H1 (cell line): ENCODE results near the gene C2orf42. TPM values are rescaled to one million over a fixed set of nuclear protein-coding genes. Genes with fewer than 3 reads are reported as not detected.

Experiments used
- CTCF ChIA-PET: fragments of 300-600 bp; sonication (Branson Sonifier 250); formaldehyde crosslinking; loops from one replicate; lab custom pipeline; 2021; ENCODE audit not compliant: partially characterized antibody; lab: Charles Lee
- POLR2A ChIA-PET: fragments of 300-600 bp; sonication (Branson Sonifier 250); formaldehyde crosslinking; loops from one replicate; lab custom pipeline; 2021; ENCODE audit warnings: inconsistent platforms; ENCODE audit not compliant: partially characterized antibody; lab: Charles Lee
- DNase-seq, 2 experiments: peaks; one replicate each; pipeline versions ENCODE4 v3.0.0 to v3.0.0-alpha.2; 2010 to 2022; ENCODE audit warnings: low spot score in 2 of 2, low read depth in 1 of 2, mixed read lengths in 1 of 2
- FAIRE-seq: peaks from 2 replicates; lab custom pipeline; 2011; peaks lifted over from hg19 to GRCh38; lab: Jason Lieb, UNC
- H2AFZ ChIP-seq: 2 replicates; pipeline ENCODE4 v1.8.1; 2012; ENCODE audit warnings: low read length, inconsistent platforms
- H2AK5ac ChIP-seq: 2 replicates; pipeline ENCODE4 v1.6.1; 2013; ENCODE audit warnings: low read depth, low read length
- H2BK120ac ChIP-seq: replicated peaks from 2 replicates; pipeline ENCODE3; 2013; ENCODE audit warnings: low read depth, low read length, inconsistent platforms
- H2BK12ac ChIP-seq: 2 replicates; pipeline ENCODE4 v1.6.1; 2013; ENCODE audit warnings: low read depth, low read length
- H2BK15ac ChIP-seq: 2 replicates; pipeline ENCODE4 v1.6.1; 2013; ENCODE audit warnings: low read length
- H2BK20ac ChIP-seq: 2 replicates; pipeline ENCODE4 v1.6.1; 2013; ENCODE audit warnings: low read length
- H2BK5ac ChIP-seq: 2 replicates; pipeline ENCODE4 v1.6.1; 2013; ENCODE audit warnings: low read depth, low read length
- H3K14ac ChIP-seq: 2 replicates; pipeline ENCODE4 v1.6.1; 2013; ENCODE audit warnings: inconsistent platforms; ENCODE audit not compliant: insufficient read length
- H3K18ac ChIP-seq: 2 replicates; pipeline ENCODE4 v1.6.1; 2013; ENCODE audit warnings: low read length; ENCODE audit errors: extremely low read depth
- H3K23ac ChIP-seq: 2 replicates; pipeline ENCODE4 v1.6.1; 2013; ENCODE audit warnings: inconsistent platforms; ENCODE audit not compliant: insufficient read length
- H3K23me2 ChIP-seq: 2 replicates; pipeline ENCODE4 v1.6.1; 2013; ENCODE audit warnings: low read depth, low read length
- H3K27ac ChIP-seq: 2 replicates; pipeline ENCODE4 v1.6.1; 2011; ENCODE audit warnings: low read depth, low read length, inconsistent platforms
- H3K27me3 ChIP-seq, 4 experiments: replicated peaks in 1 of 4; 1 replicate in 1 of 4; 2 replicates in 3 of 4; pipeline versions ENCODE4 v1.6.1 to v1.8.1; 2011 to 2013; ENCODE audit warnings: low read length in 3 of 4, mild to moderate bottlenecking in 3 of 4, inconsistent platforms in 2 of 4, mixed read lengths in 2 of 4, moderate library complexity in 1 of 4; ENCODE audit not compliant: control insufficient read depth in 3 of 4, insufficient read depth in 3 of 4; ENCODE audit errors: extremely low read depth in 1 of 4
- H3K36me3 ChIP-seq, 4 experiments: 2 replicates each; pipeline versions ENCODE4 v1.6.1 to v1.8.1; 2011 to 2013; ENCODE audit warnings: mild to moderate bottlenecking in 4 of 4, low read length in 3 of 4, moderate library complexity in 2 of 4, control low read depth in 1 of 4, inconsistent platforms in 1 of 4; ENCODE audit not compliant: insufficient read depth in 4 of 4, control insufficient read depth in 2 of 4
- H3K4ac ChIP-seq: replicated peaks from 2 replicates; pipeline ENCODE3; 2013; ENCODE audit warnings: low read length, low read depth, mixed read lengths, inconsistent platforms; ENCODE audit not compliant: insufficient read length
- H3K4me1 ChIP-seq, 4 experiments: replicated peaks in 1 of 4; 1 replicate in 1 of 4; 2 replicates in 3 of 4; pipeline versions ENCODE4 v1.6.1 to v1.8.1; 2011 to 2013; ENCODE audit warnings: low read length in 3 of 4, inconsistent platforms in 2 of 4, mixed read lengths in 1 of 4; ENCODE audit not compliant: insufficient read depth in 4 of 4, control insufficient read depth in 3 of 4
- H3K4me2 ChIP-seq, 2 experiments: 2 replicates each; pipeline versions ENCODE4 v1.6.1 to v1.8.1; 2011 to 2013; ENCODE audit warnings: low read depth in 2 of 2, low read length in 2 of 2, control low read depth in 1 of 2, inconsistent platforms in 1 of 2, mild to moderate bottlenecking in 1 of 2; ENCODE audit not compliant: insufficient read depth in 1 of 2
- H3K4me3 ChIP-seq, 4 experiments: fragments of 200-600, 300-600 bp in 1 of 4; sonication (generic), shearing (Covaris generic), sonication (Bioruptor Twin) in 1 of 4; 2 replicates each; pipeline versions ENCODE4 v1.5.1 to v1.8.1; 2011 to 2016; ENCODE audit warnings: low read length in 4 of 4, low read depth in 3 of 4, control low read depth in 2 of 4, inconsistent platforms in 2 of 4, mild to moderate bottlenecking in 2 of 4, mixed read lengths in 1 of 4, moderate library complexity in 1 of 4; ENCODE audit not compliant: insufficient read depth in 2 of 4; ENCODE audit errors: extremely low read depth in 1 of 4
- H3K56ac ChIP-seq: replicated peaks from 2 replicates; pipeline ENCODE3; 2013; ENCODE audit warnings: low read depth, mild to moderate bottlenecking, mixed read lengths, low read length, inconsistent platforms; ENCODE audit not compliant: insufficient read length
- H3K79me1 ChIP-seq: 2 replicates; pipeline ENCODE4 v1.6.1; 2013; ENCODE audit warnings: low read depth, low read length, control low read depth
- H3K79me2 ChIP-seq, 2 experiments: 2 replicates each; pipeline versions ENCODE4 v1.6.1 to v1.8.1; 2012 to 2013; ENCODE audit warnings: low read length in 2 of 2, mild to moderate bottlenecking in 2 of 2, inconsistent platforms in 1 of 2; ENCODE audit not compliant: insufficient read depth in 2 of 2, control insufficient read depth in 1 of 2
- H3K9ac ChIP-seq, 4 experiments: replicated peaks in 1 of 4; 1 replicate in 1 of 4; 2 replicates in 3 of 4; pipeline versions ENCODE4 v1.6.1 to v1.8.1; 2011 to 2013; ENCODE audit warnings: low read depth in 3 of 4, low read length in 3 of 4, control low read depth in 2 of 4, mild to moderate bottlenecking in 2 of 4, moderate library complexity in 2 of 4, inconsistent platforms in 1 of 4; ENCODE audit errors: extremely low read depth in 1 of 4
- H3K9me3 ChIP-seq, 2 experiments: 2 replicates each; pipeline versions ENCODE4 v1.6.1 to v1.8.1; 2012 to 2013; ENCODE audit warnings: mild to moderate bottlenecking in 2 of 2, moderate library complexity in 2 of 2, control low read depth in 1 of 2, inconsistent platforms in 1 of 2, low read depth in 1 of 2, low read length in 1 of 2, mixed read lengths in 1 of 2; ENCODE audit not compliant: insufficient read depth in 2 of 2
- H4K20me1 ChIP-seq, 2 experiments: replicated peaks in 1 of 2; 2 replicates each; pipeline versions ENCODE3 to v1.8.1; 2011 to 2013; ENCODE audit warnings: inconsistent platforms in 2 of 2, low read length in 2 of 2, mild to moderate bottlenecking in 1 of 2; ENCODE audit not compliant: insufficient read depth in 2 of 2, control insufficient read depth in 1 of 2
- H4K5ac ChIP-seq: 2 replicates; pipeline ENCODE4 v1.6.1; 2013; ENCODE audit warnings: low read length, low read depth, mixed read lengths, inconsistent platforms; ENCODE audit not compliant: insufficient read length
- H4K8ac ChIP-seq: 2 replicates; pipeline ENCODE4 v1.8.0; 2013; ENCODE audit warnings: mild to moderate bottlenecking, moderate library complexity, low read length, inconsistent platforms; ENCODE audit not compliant: insufficient read depth; ENCODE audit errors: extremely low read depth
- H4K91ac ChIP-seq: replicated peaks from 2 replicates; pipeline ENCODE3; 2013; ENCODE audit warnings: low read length, mixed read lengths, inconsistent platforms; ENCODE audit not compliant: insufficient read length
- CBX8 ChIP-seq: fragments of 300-800, 300-1000 bp; sonication (generic); IDR thresholded peaks from 2 replicates; pipeline ENCODE4 v1.7.1; 2016; ENCODE audit warnings: low read depth, low read length, borderline replicate concordance
- FOSL1 ChIP-seq: IDR thresholded peaks from 2 replicates; pipeline ENCODE4 v1.6.1; 2011; ENCODE audit warnings: mild to moderate bottlenecking, low read depth, low read length, moderate library complexity; ENCODE audit not compliant: insufficient read depth
- JUN ChIP-seq: IDR thresholded peaks from 2 replicates; pipeline ENCODE4 v1.6.1; 2011; ENCODE audit warnings: low read depth, mild to moderate bottlenecking, improper control_type of control experiment, low read length
- KDM4A ChIP-seq: IDR thresholded peaks from one replicate; pipeline ENCODE4 v1.7.1; 2012; ENCODE audit warnings: low read depth, mild to moderate bottlenecking, moderate library complexity, low read length, inconsistent platforms; ENCODE audit not compliant: severe bottlenecking
- KDM5A ChIP-seq: fragments of 200-600 bp; IDR thresholded peaks from 2 replicates; pipeline ENCODE4 v1.7.1; 2012; ENCODE audit warnings: mild to moderate bottlenecking, low read length, inconsistent platforms, mixed read lengths
- NRF1 ChIP-seq: IDR thresholded peaks from 2 replicates; pipeline ENCODE4 v1.6.1; 2011; ENCODE audit warnings: mild to moderate bottlenecking, low read depth, low read length, improper control_type of control experiment
- PHF8 ChIP-seq: fragments of 200-600 bp; sonication (generic); conservative IDR thresholded peaks from 2 replicates; pipeline ENCODE4 v1.7.1; 2012; ENCODE audit warnings: low read depth, mild to moderate bottlenecking, inconsistent platforms, low read length, moderate library complexity
- POLR2A ChIP-seq, 2 experiments: IDR thresholded peaks; 1 replicate in 1 of 2; 2 replicates in 1 of 2; pipeline ENCODE4 v1.6.1; 2011; ENCODE audit warnings: low read depth in 2 of 2, low read length in 2 of 2, mild to moderate bottlenecking in 2 of 2; ENCODE audit errors: control extremely low read depth in 1 of 2
- SIN3A ChIP-seq, 2 experiments: IDR thresholded peaks in 1 of 2; conservative IDR thresholded peaks in 1 of 2; 2 replicates each; pipeline ENCODE4 v1.6.1; 2011 to 2012; ENCODE audit warnings: low read length in 2 of 2, improper control_type of control experiment in 1 of 2, low read depth in 1 of 2, mild to moderate bottlenecking in 1 of 2
- SIX5 ChIP-seq: IDR thresholded peaks from 2 replicates; pipeline ENCODE4 v1.6.1; 2011; ENCODE audit warnings: mild to moderate bottlenecking, low read depth, low read length
- SP4 ChIP-seq: IDR thresholded peaks from 2 replicates; pipeline ENCODE4 v1.6.1; 2012; ENCODE audit warnings: low read length, inconsistent platforms
- TCF12 ChIP-seq: IDR thresholded peaks from 2 replicates; pipeline ENCODE4 v1.6.1; 2011; ENCODE audit warnings: low read depth, mild to moderate bottlenecking, low read length
- WGBS, 2 experiments: shearing (Covaris generic) in 1 of 2; methylation state at CpG; one replicate each; pipeline versions ENCODE4 v1.1.6 to v1.1.7; 2013 to 2015; ENCODE audit warnings: low lambda C conversion rate in 2 of 2, mixed read lengths in 2 of 2, inconsistent platforms in 1 of 2, low coverage in 1 of 2, missing lambda C conversion rate in 1 of 2; ENCODE audit not compliant: insufficient replicate concordance in 2 of 2, insufficient coverage in 1 of 2, insufficient read length in 1 of 2; ENCODE audit errors: extremely low coverage in 1 of 2, missing lambda C conversion rate in 1 of 2; 5-methylcytosine and 5-hydroxymethylcytosine counted together
- polyA plus RNA-seq, 7 experiments: library from polyadenylated mRNA; depleted of rRNA in 3 of 7; stranded (reverse) in 5 of 7; unstranded in 2 of 7; fragments of >200 nt in 5 of 7; fragments of 200-250 nt in 2 of 7; gene quantifications; 1 replicate in 5 of 7; 2 replicates in 1 of 7; 4 replicates in 1 of 7; pipeline versions ENCODE4 v1.2.1 to v1.2.3, GENCODE V29; 2011 to 2013; ENCODE audit warnings: missing spikeins in 2 of 7, mixed read lengths in 2 of 7
- total RNA-seq: library from RNA; stranded (reverse); fragmentation: NEBNext Ultra II Directional; extraction: Animal tissue kit (Norgen Biotek cat#: 25700); gene quantifications from 2 replicates; pipeline ENCODE4 v1.2.1, GENCODE V29; 2021

The C2orf42 gene
- total and polyA plus RNA-seq, 2 of the 8 experiments (the other 6 are each of a cell fraction or from before 2014, with no cell fraction given) = 3.9 to 10.7 TPM

DNA sequence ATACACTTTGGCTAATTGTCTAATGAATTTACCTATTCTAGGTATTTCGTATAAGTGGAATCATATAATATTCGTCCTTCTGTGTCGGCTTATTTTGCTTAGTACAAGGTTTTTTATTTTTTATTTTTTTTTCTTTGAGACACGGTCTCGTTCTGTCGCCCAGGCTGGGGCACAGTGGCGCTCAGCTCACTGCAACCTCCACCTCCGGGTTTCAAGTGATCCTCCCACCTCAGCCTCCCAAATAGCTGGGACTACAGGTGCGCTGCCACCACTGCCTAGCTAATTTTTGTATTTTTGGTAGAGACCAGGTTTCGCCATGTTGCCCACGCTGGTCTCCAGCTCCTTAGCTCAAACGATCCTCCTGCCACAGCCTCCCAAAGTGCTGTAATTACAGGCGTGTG is 65.3 kb downstream of the C2orf42 start:
- Histone ChIP-seq H2AFZ (no peak overlapping the region), H2BK20ac (no peak overlapping the region), H3K18ac (0 out of 2 replicates have a peak overlapping the region, but pooled peaks have one; percentile 3), H3K14ac (no peak overlapping the region), H2BK120ac (no peak overlapping the region), H3K4me2 (peak overlapping the region; percentile 70 to 74), H4K20me1 (no peaks in the 10 kb centered on the region), H4K8ac (no peak overlapping the region), H3K79me1 (no peaks in the 10 kb centered on the region), H3K23me2 (peaks cover 10% of the 10 kb centered on the region; the same call in 1 of the 2 replicates), H3K56ac (no peak overlapping the region), H2AK5ac (no peak overlapping the region), H2BK5ac (peak overlapping the region; percentile 98; the same call in 1 of the 2 replicates), H2BK12ac (peak overlapping the region; percentile 69; the same call in 1 of the 2 replicates), H3K9me3 (no peaks in the 10 kb centered on the region), H3K79me2 (no peaks in the 10 kb centered on the region), H3K27me3 (no peaks in the 10 kb centered on the region; a peak in 1 of 7 replicates), H3K27ac (peak overlapping the region; percentile 97; the same call in 1 of the 2 replicates), H4K5ac (peak overlapping the region; percentile 45), H3K9ac (peak overlapping the region in 3 of 4 experiments; percentile 97 to 98 (median 98); a peak in 5 of 7 replicates), H4K91ac (peak overlapping the region; percentile 7), H3K4ac (no peak overlapping the region), H3K36me3 (no peaks in the 10 kb centered on the region), H3K4me1 (peaks cover 7 to 18% (median 10%) of the 10 kb centered on the region in 4 experiments), H3K23ac (no peak overlapping the region), H2BK15ac (no peak overlapping the region), H3K4me3 (peak overlapping the region; percentile 52 to 89 (median 74); a peak in 7 of 8 replicates)
- FAIRE-seq = no peak
- TF ChIP-seq TCF12 (no peak), CBX8 (no peak), SIN3A (conservative IDR thresholded peaks at IDR 0.05 in 1 of 2, IDR thresholded peaks at IDR 0.05 in 1 of 2; ENCODE audit: low read depth in 1 of 2, low read length in 2 of 2) (no peak), SP4 (no peak), KDM5A (no peak), PHF8 (no peak), FOSL1 (no peak), JUN (no peak), POLR2A (IDR thresholded peaks at IDR 0.05; ENCODE audit: control extremely low read depth in 1 of 2, low read depth in 2 of 2, low read length in 2 of 2) (no peak), SIX5 (no peak), KDM4A (no peak), NRF1 (no peak)
- CTCF ChIA-PET = interaction anchor here (0.8 to 5.7 kb wide), 5 partner anchors 14 to 214 kb away, joined by 3 to 42 read pairs (median 5); no protein-coding TSS in a partner anchor
- 78% methylated on average over 13 of the region's 13 CpGs; no CpG with 5 or more reads in 1 of the 2 experiments for WGBS, 2 experiments
- no peak for DNase-seq
- POLR2A ChIA-PET = interaction anchor here (0.9 to 51.3 kb wide), 11 partner anchors 15 to 212 kb away, joined by 3 to 1553 read pairs (median 7); partner anchors contain the start of genes C2orf42, MXD1, PCBP1 and PCYOX1
